HepG2 (cell line): ENCODE measurements around the gene RAB29. TPM values are rescaled to one million over a fixed set of nuclear protein-coding genes. Genes with fewer than 3 reads are reported as not detected.

ENCODE experiments used
- ATF2 ChIP-seq: sonication (generic); formaldehyde crosslinking; IDR thresholded peaks from 2 replicates; pipeline ENCODE4 v1.4.0; 2020; ENCODE audit warnings: missing genetic modification reagents
- BRF2 ChIP-seq: sonication (generic); formaldehyde crosslinking; IDR thresholded peaks from 2 replicates; pipeline ENCODE4 v1.8.1; 2022; ENCODE audit warnings: mild to moderate bottlenecking, missing genetic modification reagents
- DBP ChIP-seq: sonication (generic); formaldehyde crosslinking; IDR thresholded peaks from 2 replicates; pipeline ENCODE4 v1.4.0; 2020; ENCODE audit warnings: missing genetic modification reagents; ENCODE audit errors: not compliant biosample characterization
- DR1 ChIP-seq: sonication (generic); formaldehyde crosslinking; IDR thresholded peaks from 2 replicates; pipeline ENCODE4 v1.8.0; 2021; ENCODE audit warnings: mild to moderate bottlenecking, missing genetic modification reagents, inconsistent platforms
- KMT2A ChIP-seq: sonication (generic); formaldehyde crosslinking; IDR thresholded peaks from 2 replicates; pipeline ENCODE4 v1.4.0; 2020; ENCODE audit warnings: missing genetic modification reagents
- NONO ChIP-seq, 2 experiments: fragments of 450-650 bp in 1 of 2; sonication (generic) in 1 of 2; formaldehyde crosslinking in 1 of 2; IDR thresholded peaks in 1 of 2; conservative IDR thresholded peaks in 1 of 2; 2 replicates each; pipeline versions ENCODE4 v1.6.1 to v1.8.0; 2017 to 2022; ENCODE audit warnings: mild to moderate bottlenecking in 1 of 2, missing genetic modification reagents in 1 of 2, moderate library complexity in 1 of 2
- SNAI1 ChIP-seq: sonication (generic); formaldehyde crosslinking; IDR thresholded peaks from 2 replicates; pipeline ENCODE4 v1.5.0; 2020; ENCODE audit warnings: mild to moderate bottlenecking, missing genetic modification reagents, borderline replicate concordance
- ZBTB44 ChIP-seq: sonication (generic); formaldehyde crosslinking; IDR thresholded peaks from 2 replicates; pipeline ENCODE4 v1.4.0; 2020; ENCODE audit warnings: missing genetic modification reagents
- ZNF225 ChIP-seq: sonication (generic); formaldehyde crosslinking; IDR thresholded peaks from 2 replicates; pipeline ENCODE4 v1.4.0; 2020; ENCODE audit warnings: mild to moderate bottlenecking, missing genetic modification reagents
- ZNF367 ChIP-seq: sonication (generic); formaldehyde crosslinking; IDR thresholded peaks from 2 replicates; pipeline ENCODE4 v1.4.0; 2020; ENCODE audit warnings: missing genetic modification reagents, borderline replicate concordance
- polyA plus RNA-seq, 8 experiments: library from polyadenylated mRNA; depleted of rRNA in 3 of 8; stranded (reverse) in 7 of 8; unstranded in 1 of 8; fragments of >200 nt; fragmentation: Illumina TruSeq in 4 of 8; extraction: Trizol in 4 of 8; gene quantifications; 2 replicates each; pipeline versions ENCODE4 v1.2.1 to v1.2.3, GENCODE V29; 2011 to 2016; ENCODE audit warnings: low read depth in 4 of 8, missing spikeins in 1 of 8, mixed read lengths in 1 of 8; ENCODE audit not compliant: insufficient read depth in 1 of 8
- total RNA-seq, 5 experiments: library from RNA; depleted of rRNA; stranded (reverse); fragments of >200 nt; fragmentation: Illumina TruSeq; extraction: Trizol; gene quantifications; 2 replicates each; pipeline ENCODE4 v1.2.3, GENCODE V29; 2016; ENCODE audit warnings: low read depth in 1 of 5
- TF ChIP-seq, protein P1 (sequence below): sonication (generic); formaldehyde crosslinking; conservative IDR thresholded peaks from 2 replicates; pipeline ENCODE4 v1.8.0; 2022; ENCODE audit warnings: missing genetic modification reagents
- TF ChIP-seq, protein P2 (sequence below): sonication (generic); formaldehyde crosslinking; IDR thresholded peaks from 2 replicates; pipeline ENCODE4 v1.4.0; 2020; ENCODE audit warnings: missing genetic modification reagents, low read depth, mild to moderate bottlenecking, borderline replicate concordance
- TF ChIP-seq, protein P3 (sequence below): sonication (generic); formaldehyde crosslinking; IDR thresholded peaks from 2 replicates; pipeline ENCODE4 v1.5.1; 2020; ENCODE audit warnings: missing genetic modification reagents, mild to moderate bottlenecking, borderline replicate concordance
- TF ChIP-seq, protein P4 (sequence below): sonication (generic); formaldehyde crosslinking; IDR thresholded peaks from 2 replicates; pipeline ENCODE4 v1.8.0; 2022; ENCODE audit warnings: mild to moderate bottlenecking, missing genetic modification reagents, moderate library complexity

RAB29 gene
- total and polyA plus RNA-seq, 2 of the 13 experiments (the other 11 are each of a cell fraction or from before 2014, with no cell fraction given): 8.7 to 10.1 TPM

DNA sequence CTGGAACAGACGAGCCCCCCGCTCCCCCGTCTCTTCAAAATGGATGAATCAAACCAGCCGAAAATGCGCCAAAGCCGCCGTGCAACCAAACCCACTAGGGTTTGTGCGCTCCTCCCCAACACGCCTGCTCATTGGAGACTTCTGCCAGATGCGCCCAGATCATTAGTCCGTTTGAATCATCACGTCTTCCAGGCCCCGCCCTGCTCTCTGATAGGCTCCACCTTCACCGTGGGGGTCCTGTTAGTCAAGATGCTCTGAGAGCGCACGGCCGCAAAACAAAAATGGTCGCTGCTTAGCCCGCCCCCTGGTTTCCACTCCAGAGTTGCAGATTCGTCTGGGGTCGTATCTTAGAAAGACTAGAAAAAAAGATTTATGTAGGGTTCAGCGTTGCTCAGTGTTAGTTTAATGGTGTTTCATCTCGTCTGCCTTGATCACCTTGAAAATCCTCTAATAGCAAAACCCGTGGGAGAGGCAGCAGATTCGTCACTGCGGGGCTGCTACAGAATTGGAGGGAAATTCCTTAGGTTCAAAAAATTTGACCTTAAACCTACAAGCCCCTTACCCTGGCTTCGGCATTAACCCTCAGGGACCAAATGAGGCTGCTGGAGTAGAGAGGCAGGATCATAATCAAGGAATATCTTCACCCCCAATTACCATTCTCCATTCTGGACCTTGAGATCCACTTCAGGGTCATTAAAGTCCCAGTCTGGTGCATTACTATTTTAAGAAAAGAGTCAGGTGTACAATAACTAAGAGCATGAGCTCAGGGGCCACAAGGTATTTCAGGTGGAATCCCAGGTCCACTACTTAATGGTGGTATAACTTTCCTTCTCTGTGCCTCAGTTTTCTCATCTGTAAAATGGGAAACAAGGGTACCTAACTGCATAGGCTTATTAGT is 24.9 kb downstream of the RAB29 start, which contains the start of gene NUCKS1 (continued):
- TF ChIP-seq, protein P1, sequence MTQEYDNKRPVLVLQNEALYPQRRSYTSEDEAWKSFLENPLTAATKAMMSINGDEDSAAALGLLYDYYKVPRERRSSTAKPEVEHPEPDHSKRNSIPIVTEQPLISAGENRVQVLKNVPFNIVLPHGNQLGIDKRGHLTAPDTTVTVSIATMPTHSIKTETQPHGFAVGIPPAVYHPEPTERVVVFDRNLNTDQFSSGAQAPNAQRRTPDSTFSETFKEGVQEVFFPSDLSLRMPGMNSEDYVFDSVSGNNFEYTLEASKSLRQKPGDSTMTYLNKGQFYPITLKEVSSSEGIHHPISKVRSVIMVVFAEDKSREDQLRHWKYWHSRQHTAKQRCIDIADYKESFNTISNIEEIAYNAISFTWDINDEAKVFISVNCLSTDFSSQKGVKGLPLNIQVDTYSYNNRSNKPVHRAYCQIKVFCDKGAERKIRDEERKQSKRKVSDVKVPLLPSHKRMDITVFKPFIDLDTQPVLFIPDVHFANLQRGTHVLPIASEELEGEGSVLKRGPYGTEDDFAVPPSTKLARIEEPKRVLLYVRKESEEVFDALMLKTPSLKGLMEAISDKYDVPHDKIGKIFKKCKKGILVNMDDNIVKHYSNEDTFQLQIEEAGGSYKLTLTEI (CRISPR knock-in tag): no peak
- TF ChIP-seq, protein P2, sequence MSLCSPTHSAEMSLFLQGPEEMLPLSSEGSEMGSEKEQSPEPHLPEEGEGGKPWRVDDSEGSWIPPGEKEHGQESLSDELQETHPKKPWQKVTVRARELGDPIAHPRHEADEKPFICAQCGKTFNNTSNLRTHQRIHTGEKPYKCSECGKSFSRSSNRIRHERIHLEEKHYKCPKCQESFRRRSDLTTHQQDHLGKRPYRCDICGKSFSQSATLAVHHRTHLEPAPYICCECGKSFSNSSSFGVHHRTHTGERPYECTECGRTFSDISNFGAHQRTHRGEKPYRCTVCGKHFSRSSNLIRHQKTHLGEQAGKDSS: no peak
- TF ChIP-seq, protein P3, sequence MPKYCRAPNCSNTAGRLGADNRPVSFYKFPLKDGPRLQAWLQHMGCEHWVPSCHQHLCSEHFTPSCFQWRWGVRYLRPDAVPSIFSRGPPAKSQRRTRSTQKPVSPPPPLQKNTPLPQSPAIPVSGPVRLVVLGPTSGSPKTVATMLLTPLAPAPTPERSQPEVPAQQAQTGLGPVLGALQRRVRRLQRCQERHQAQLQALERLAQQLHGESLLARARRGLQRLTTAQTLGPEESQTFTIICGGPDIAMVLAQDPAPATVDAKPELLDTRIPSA (CRISPR knock-in tag): no peak
- TF ChIP-seq SNAI1 (CRISPR knock-in tag) (no peak), BRF2 (CRISPR knock-in tag) (peak; percentile 22; the same call in 1 of the 2 replicates), ATF2 (CRISPR knock-in tag) (no peak), ZNF225 (CRISPR knock-in tag) (no peak), KMT2A (CRISPR knock-in tag) (0 out of 2 replicates have a peak, but pooled peaks have one; percentile 40), DBP (CRISPR knock-in tag) (no peak), ZNF367 (CRISPR knock-in tag) (no peak), DR1 (CRISPR knock-in tag) (no peak), ZBTB44 (CRISPR knock-in tag) (no peak), NONO (IDR thresholded peaks at IDR 0.05) (no peak), NONO (CRISPR knock-in tag; conservative IDR thresholded peaks at IDR 0.05) (peak; percentile 46; the same call in 1 of the 2 replicates)
- TF ChIP-seq, protein P4, sequence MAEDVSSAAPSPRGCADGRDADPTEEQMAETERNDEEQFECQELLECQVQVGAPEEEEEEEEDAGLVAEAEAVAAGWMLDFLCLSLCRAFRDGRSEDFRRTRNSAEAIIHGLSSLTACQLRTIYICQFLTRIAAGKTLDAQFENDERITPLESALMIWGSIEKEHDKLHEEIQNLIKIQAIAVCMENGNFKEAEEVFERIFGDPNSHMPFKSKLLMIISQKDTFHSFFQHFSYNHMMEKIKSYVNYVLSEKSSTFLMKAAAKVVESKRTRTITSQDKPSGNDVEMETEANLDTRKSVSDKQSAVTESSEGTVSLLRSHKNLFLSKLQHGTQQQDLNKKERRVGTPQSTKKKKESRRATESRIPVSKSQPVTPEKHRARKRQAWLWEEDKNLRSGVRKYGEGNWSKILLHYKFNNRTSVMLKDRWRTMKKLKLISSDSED (CRISPR knock-in tag): no peak
